GM23338 (cell line): Measurements from ENCODE around the gene E2F3.

Experiments used
- CREB1 ChIP-seq: fragments of 250-450 bp; sonication (Bioruptor Pico); IDR thresholded peaks from 2 replicates; pipeline ENCODE4 v1.5.0; 2020; ENCODE audit warnings: low read depth, mild to moderate bottlenecking, moderate library complexity
- CTCF ChIP-seq, 2 experiments: fragments of 200-600 bp in 1 of 2; sonication (generic) in 1 of 2; conservative IDR thresholded peaks; 2 replicates each; pipeline versions ENCODE4 v1.5.1 to v1.6.1; 2016 to 2017; ENCODE audit warnings: antibody characterized with exemption in 2 of 2, low read depth in 2 of 2, mild to moderate bottlenecking in 2 of 2, moderate library complexity in 1 of 2
- ETS1 ChIP-seq: IDR thresholded peaks from 2 replicates; pipeline ENCODE4 v1.6.1; 2016; ENCODE audit warnings: antibody characterized with exemption
- EZH2 ChIP-seq: fragments of 200-600 bp; sonication (generic); IDR thresholded peaks from one replicate; pipeline ENCODE4 v1.8.0; 2017; ENCODE audit warnings: antibody characterized with exemption, mild to moderate bottlenecking, low read depth; ENCODE audit not compliant: unreplicated experiment
- EZH2phosphoT487 ChIP-seq: fragments of 200-600 bp; sonication (generic); IDR thresholded peaks from one replicate; pipeline ENCODE4 v1.8.1; 2018; ENCODE audit warnings: antibody characterized with exemption; ENCODE audit not compliant: unreplicated experiment
- JUNB ChIP-seq: IDR thresholded peaks from one replicate; pipeline ENCODE4 v1.6.1; 2016; ENCODE audit warnings: antibody characterized with exemption; ENCODE audit not compliant: unreplicated experiment
- POLR2AphosphoS5 ChIP-seq: IDR thresholded peaks from 2 replicates; pipeline ENCODE4 v1.6.1; 2016; ENCODE audit warnings: antibody characterized with exemption, low read depth
- ZNF114 ChIP-seq: fragments of 250-450 bp; sonication (Bioruptor Pico); IDR thresholded peaks from 2 replicates; pipeline ENCODE4 v1.5.0; 2020; ENCODE audit warnings: mild to moderate bottlenecking, moderate library complexity
- ZNF331 ChIP-seq: fragments of 250-450 bp; sonication (Bioruptor Pico); IDR thresholded peaks from 2 replicates; pipeline ENCODE4 v1.5.0; 2020; ENCODE audit warnings: low read depth, mild to moderate bottlenecking, moderate library complexity
- TF ChIP-seq, protein P1 (sequence below): IDR thresholded peaks from one replicate; pipeline ENCODE4 v1.6.1; 2018; ENCODE audit warnings: antibody characterized with exemption; ENCODE audit not compliant: unreplicated experiment

GRCh38 chr6:20417819-20418218 lies 16.1 kb downstream of the E2F3 start:
- TF ChIP-seq, protein P1, sequence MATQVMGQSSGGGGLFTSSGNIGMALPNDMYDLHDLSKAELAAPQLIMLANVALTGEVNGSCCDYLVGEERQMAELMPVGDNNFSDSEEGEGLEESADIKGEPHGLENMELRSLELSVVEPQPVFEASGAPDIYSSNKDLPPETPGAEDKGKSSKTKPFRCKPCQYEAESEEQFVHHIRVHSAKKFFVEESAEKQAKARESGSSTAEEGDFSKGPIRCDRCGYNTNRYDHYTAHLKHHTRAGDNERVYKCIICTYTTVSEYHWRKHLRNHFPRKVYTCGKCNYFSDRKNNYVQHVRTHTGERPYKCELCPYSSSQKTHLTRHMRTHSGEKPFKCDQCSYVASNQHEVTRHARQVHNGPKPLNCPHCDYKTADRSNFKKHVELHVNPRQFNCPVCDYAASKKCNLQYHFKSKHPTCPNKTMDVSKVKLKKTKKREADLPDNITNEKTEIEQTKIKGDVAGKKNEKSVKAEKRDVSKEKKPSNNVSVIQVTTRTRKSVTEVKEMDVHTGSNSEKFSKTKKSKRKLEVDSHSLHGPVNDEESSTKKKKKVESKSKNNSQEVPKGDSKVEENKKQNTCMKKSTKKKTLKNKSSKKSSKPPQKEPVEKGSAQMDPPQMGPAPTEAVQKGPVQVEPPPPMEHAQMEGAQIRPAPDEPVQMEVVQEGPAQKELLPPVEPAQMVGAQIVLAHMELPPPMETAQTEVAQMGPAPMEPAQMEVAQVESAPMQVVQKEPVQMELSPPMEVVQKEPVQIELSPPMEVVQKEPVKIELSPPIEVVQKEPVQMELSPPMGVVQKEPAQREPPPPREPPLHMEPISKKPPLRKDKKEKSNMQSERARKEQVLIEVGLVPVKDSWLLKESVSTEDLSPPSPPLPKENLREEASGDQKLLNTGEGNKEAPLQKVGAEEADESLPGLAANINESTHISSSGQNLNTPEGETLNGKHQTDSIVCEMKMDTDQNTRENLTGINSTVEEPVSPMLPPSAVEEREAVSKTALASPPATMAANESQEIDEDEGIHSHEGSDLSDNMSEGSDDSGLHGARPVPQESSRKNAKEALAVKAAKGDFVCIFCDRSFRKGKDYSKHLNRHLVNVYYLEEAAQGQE = no peak
- TF ChIP-seq CTCF (conservative IDR thresholded peaks at IDR 0.05; ENCODE audit: low read depth in 2 of 2) = no peak
- TF ChIP-seq JUNB = no peak
- no peak for TF ChIP-seq CREB1 (CRISPR knock-in tag)
- TF ChIP-seq EZH2 = no peak
- TF ChIP-seq POLR2AphosphoS5 = no peak
- no peak for TF ChIP-seq EZH2phosphoT487
- TF ChIP-seq ZNF331 = no peak
- TF ChIP-seq ETS1 = no peak
- no peak for TF ChIP-seq ZNF114 (CRISPR knock-in tag)
